GM10266 (cell line): ENCODE measurements around the gene PARD6A.
A peak's percentile ranks its signal among the peaks of the same experiment; 100 is the strongest.

Source experiments
- DNase-seq: peaks from one replicate; pipeline ENCODE4 v3.0.0; 2012; ENCODE audit errors: extremely low spot score
- CTCF ChIP-seq: IDR thresholded peaks from 2 replicates; pipeline ENCODE4 v1.5.1; 2012; ENCODE audit warnings: mild to moderate bottlenecking, low read depth; ENCODE audit not compliant: control insufficient read depth, insufficient read depth; ENCODE audit errors: missing control alignments

PARD6A gene

GRCh38 chr16:67658849-67659674 is 1.7 kb upstream of the PARD6A start:
- TF ChIP-seq CTCF, result no peak
- no peak for DNase-seq

- DNase-seq, result peak; percentile 100
- TF ChIP-seq CTCF, result no peak
Observed at GRCh38 chr16:67659675-67660563, 841 bp upstream of the PARD6A start, which contains the start of gene ACD. Gene ACD, minus strand, starts transcription at chr16:67660260. Its CDS starts 40 bp downstream, at chr16:67660220.

DNA sequence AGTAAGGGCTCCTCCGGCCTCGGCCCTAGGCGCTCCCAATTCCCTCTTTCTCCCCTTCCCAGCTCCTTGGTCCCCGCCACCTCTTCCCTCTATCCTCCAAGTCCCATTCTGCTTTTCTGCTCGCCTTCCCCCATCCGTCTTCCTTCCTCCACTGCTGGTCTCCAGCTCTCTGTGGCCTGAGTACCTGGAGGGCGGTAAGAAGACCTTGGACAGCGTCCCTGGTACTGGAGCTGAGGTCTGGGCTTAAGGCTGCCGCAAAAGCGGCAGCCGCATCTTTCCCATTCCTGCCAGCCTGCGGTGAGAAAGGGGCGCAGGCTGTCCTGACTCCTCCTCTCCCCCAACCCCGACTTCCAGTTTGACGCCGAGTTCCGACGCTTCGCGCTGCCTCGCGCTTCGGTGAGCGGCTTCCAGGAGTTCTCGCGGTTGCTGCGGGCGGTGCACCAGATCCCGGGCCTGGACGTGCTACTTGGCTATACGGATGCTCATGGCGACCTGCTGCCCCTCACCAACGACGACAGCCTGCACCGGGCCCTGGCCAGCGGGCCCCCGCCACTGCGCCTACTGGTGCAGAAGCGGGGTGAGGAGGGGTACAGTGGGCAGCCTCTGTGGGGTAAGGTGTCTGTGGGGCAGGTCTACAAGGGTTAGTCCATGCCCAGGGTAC is 471 bp downstream of the PARD6A start:
- DNase-seq, result no peak
- TF ChIP-seq CTCF, result no peak

GRCh38 chr16:67661886-67662652 is 1.3 kb downstream of the PARD6A start:
- no peak for TF ChIP-seq CTCF
- no peak for DNase-seq

GRCh38 chr16:67662653-67663010 is 1.9 kb downstream of the PARD6A start:
- TF ChIP-seq CTCF, result no peak
- no peak for DNase-seq

DNA sequence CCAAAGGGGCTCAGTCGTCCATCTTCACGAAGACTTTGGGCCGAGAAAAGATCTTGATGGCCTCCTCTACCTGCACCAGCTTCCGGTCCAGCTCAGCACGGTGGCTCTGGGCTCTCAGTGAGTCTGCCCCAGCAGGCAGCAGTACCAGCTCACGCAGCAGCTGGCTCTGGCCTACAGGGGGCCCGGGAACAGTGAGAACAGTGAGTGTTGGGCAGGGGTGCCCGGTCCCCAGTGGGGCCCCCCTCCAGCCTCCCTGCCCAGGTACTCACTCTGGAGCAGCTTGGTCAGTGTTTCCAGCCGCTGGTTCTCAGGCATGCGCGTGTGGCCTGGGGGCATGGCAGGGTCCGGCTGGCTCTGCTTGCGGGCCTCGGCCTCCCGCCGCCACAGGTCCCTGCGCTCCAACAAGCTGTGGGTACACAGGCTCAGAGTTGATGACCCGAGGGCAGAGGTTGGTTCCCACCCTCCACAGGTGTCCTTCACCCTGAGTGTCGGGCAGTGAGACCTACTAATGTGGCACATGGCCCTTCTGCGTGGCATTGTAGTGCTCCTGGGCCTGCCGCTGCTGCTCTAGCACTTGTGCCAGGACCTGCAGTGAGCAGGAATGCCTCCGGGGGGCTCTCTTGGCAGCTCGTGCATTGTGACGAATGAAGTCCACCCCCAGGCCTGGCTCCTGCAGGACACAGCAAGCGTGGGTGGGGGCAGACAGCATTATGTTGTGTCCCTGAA is 2.6 kb downstream of the PARD6A start:
- peak; percentile 52 for DNase-seq
- TF ChIP-seq CTCF, result peak; percentile 51
